Activated CD4-positive, alpha-beta T cell treated with anti-CD3 and anti-CD28 coated beads, Interleukin-2, amount 10 ng/mL, durations not matched to agents 7 days and 5 days (primary cell): ENCODE data around the gene SNIP1. TPM values are rescaled to one million over a fixed set of nuclear protein-coding genes. Genes with fewer than 3 reads are reported as not detected.
A peak's percentile ranks its signal among the peaks of the same experiment; 100 is the strongest.
"Not testable (repeated sequence)": the region's sequence is repeated elsewhere in the genome, so short reads cannot be mapped to it uniquely, and the experiment has no call there.

Source experiments
- CTCF ChIA-PET: fragments of 350-600 bp; sonication (Branson Sonifier 250); formaldehyde crosslinking; loops from one replicate; lab custom pipeline; 2021; ENCODE audit warnings: antibody characterized with exemption; lab: Charles Lee
- POLR2A ChIA-PET: fragments of 350-600 bp; sonication (Branson Sonifier 250); formaldehyde crosslinking; loops from one replicate; lab custom pipeline; 2021; ENCODE audit warnings: antibody characterized with exemption; lab: Charles Lee
- DNase-seq: peaks from one replicate; pipeline ENCODE4 v3.0.0-alpha.2; 2020
- H3K27ac Mint-ChIP-seq: one replicate; pipeline ENCODE4 v1.8.0; 2021; ENCODE audit warnings: mild to moderate bottlenecking, moderate library complexity, mixed read lengths
- H3K27me3 Mint-ChIP-seq: one replicate; pipeline ENCODE4 v1.8.0; 2021; ENCODE audit warnings: mixed read lengths
- H3K36me3 Mint-ChIP-seq: one replicate; pipeline ENCODE4 v1.8.0; 2021; ENCODE audit warnings: low read depth, mixed read lengths
- H3K4me1 Mint-ChIP-seq: one replicate; pipeline ENCODE4 v1.8.0; 2021; ENCODE audit warnings: mixed read lengths
- H3K4me3 Mint-ChIP-seq: one replicate; pipeline ENCODE4 v1.8.0; 2021; ENCODE audit warnings: mild to moderate bottlenecking, moderate library complexity, mixed read lengths
- H3K9me3 Mint-ChIP-seq: one replicate; pipeline ENCODE4 v1.8.0; 2021; ENCODE audit warnings: mixed read lengths
- total RNA-seq, 2 experiments: library from RNA; stranded (reverse); gene quantifications; one replicate each; pipeline ENCODE4 v1.2.3, GENCODE V29; 2021

Gene SNIP1
- total RNA-seq, 2 experiments from 2014 or later = 27.0 to 27.6 TPM

DNA sequence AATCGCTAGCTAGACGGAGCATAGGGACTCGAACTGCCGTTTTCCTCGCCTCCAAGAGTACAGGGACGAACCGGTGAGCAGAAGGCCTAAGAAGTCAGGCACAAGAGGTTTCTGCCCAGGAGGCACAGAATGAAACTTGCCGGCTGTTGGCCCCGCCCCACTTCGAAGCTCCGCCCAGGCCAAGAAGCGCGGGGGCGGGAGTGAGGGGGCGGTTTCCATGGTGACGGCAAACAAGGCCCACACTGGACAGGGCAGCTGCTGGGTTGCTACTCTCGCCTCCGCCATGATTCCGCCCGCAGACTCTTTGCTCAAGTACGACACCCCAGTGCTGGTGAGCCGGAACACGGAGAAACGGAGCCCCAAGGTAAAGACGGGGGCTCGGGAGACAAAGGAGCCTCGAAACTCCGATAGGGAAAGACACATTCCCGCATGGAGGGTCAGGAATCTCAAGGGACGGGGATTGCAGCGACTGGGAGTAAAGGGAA lies 2.7 kb upstream of the SNIP1 start, which contains the start of gene DNALI1:
Gene DNALI1, plus strand, starts transcription at position 229 of the 485 bp plus-strand sequence. Its CDS starts 55 bp downstream, at position 284.
- peaks cover 23% of the 10 kb centered on the region for H3K36me3 Mint-ChIP-seq
- H3K4me3 Mint-ChIP-seq = no peak within 1 kb of the TSS
- no peak within 1 kb of the TSS for H3K27ac Mint-ChIP-seq

DNA sequence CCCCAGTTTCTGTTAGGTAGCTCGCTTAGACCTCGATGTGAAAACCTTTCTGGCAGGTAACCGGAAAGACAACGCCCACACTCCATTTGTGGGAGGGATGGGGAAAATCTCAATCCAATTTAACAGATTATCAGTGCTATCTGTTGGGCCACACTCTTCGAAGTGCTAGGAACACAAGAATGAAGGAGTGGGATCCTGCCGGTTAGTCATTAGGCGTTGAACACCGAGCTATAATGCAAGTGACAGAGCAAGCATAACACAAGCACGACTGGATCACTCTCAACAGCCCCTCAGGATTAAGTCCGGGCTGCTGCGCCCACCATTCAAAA lies 531 bp downstream of the SNIP1 start:
- Mint-ChIP-seq H3K9me3 (peaks cover 3% of the 10 kb centered on the region), H3K36me3 (peaks cover 42% of the 10 kb centered on the region), H3K27me3 (no peaks in the 10 kb centered on the region), H3K27ac (peak overlapping the region; percentile 98), H3K4me3 (peak overlapping the region; percentile 97), H3K4me1 (peaks cover 64% of the 10 kb centered on the region)
- no peak for DNase-seq
- ChIA-PET CTCF (interaction anchor here (1.0 to 1.1 kb wide), 2 partner anchors 10 to 21 kb away, joined by 3 to 4 read pairs; no protein-coding TSS in a partner anchor), POLR2A (no interaction called here)

More for the DNA sequence above, 2.7 kb upstream of the SNIP1 start, which contains the start of gene DNALI1:
- POLR2A ChIA-PET = no interaction called here
- DNase-seq = peak; percentile 37
- CTCF ChIA-PET = interaction anchor here (0.6 to 1.5 kb wide), 2 partner anchors 54 to 133 kb away, joined by 3 to 6 read pairs; no protein-coding TSS in a partner anchor
- H3K27me3 Mint-ChIP-seq = no peaks in the 10 kb centered on the region
- H3K9me3 Mint-ChIP-seq = peaks cover 3% of the 10 kb centered on the region
- H3K4me1 Mint-ChIP-seq = peaks cover 51% of the 10 kb centered on the region

DNA sequence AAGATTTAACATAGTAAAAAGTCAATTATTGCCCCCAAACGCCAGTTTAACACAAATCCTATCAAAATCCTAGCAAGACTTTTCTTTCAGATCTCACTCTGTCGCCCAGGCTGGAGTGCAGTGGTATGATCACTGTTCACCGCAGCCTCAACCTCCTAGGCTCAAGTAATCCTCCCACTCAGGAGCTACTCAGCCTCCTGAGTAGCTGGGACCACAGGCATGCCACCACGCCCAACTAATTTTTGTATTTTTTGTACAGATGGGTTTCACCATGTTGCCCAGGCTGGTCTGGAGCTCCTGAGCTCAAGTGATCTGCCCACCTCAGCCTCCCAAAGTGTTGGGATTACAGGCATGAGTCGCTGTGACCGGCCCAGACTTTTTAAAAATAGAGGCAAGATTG lies 4.8 kb downstream of the SNIP1 start:
- CTCF ChIA-PET = interaction anchor here (0.7 to 2.9 kb wide), 6 partner anchors 11 to 83 kb away, joined by 3 to 9 read pairs (median 4); partner anchors contain the start of gene MEAF6

DNA sequence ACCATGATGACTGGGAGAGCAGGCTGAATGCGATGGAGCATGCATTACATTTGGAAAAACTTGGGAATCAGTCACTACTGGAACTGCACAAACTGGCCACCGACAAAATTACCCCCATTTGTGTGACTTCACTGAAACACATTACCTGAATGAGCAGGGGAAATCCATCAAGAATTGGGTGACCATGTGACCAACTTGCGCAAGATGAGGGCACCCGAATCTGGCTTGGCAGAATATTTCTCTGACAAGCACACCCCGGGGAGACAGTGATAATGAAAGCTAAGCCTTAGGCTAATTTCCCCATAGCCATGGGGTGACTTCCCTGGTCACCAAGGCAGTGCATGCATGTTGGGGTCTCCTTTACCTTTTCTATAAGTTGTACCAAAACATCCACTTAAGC lies 9.1 kb downstream of the SNIP1 start:
- Mint-ChIP-seq H3K36me3 (peaks cover 46% of the 10 kb centered on the region), H3K27me3 (no peaks in the 10 kb centered on the region), H3K4me3 (no peak overlapping the region), H3K9me3 (no peaks in the 10 kb centered on the region), H3K4me1 (peaks cover 10% of the 10 kb centered on the region), H3K27ac (no peak overlapping the region)
- DNase-seq = no peak
- CTCF ChIA-PET = interaction anchor here (0.6 kb wide), 1 partner anchor 128 kb away, joined by 3 read pairs; no protein-coding TSS in a partner anchor
- POLR2A ChIA-PET = interaction anchor here (0.7 kb wide), 1 partner anchor 58 kb away, joined by 4 read pairs; no protein-coding TSS in a partner anchor

More for the DNA sequence above, 4.8 kb downstream of the SNIP1 start:
- H3K27ac Mint-ChIP-seq = peak overlapping the region; percentile 52
- H3K36me3 Mint-ChIP-seq = peaks cover 55% of the 10 kb centered on the region
- no peak for DNase-seq
- peaks cover 44% of the 10 kb centered on the region for H3K4me1 Mint-ChIP-seq
- no peak overlapping the region for H3K4me3 Mint-ChIP-seq
- H3K27me3 Mint-ChIP-seq = no peaks in the 10 kb centered on the region
- no peaks in the 10 kb centered on the region for H3K9me3 Mint-ChIP-seq
- POLR2A ChIA-PET = interaction anchor here (0.6 kb wide), 1 partner anchor 35 kb away, joined by 3 read pairs; the partner anchor contains the start of gene MEAF6

DNA sequence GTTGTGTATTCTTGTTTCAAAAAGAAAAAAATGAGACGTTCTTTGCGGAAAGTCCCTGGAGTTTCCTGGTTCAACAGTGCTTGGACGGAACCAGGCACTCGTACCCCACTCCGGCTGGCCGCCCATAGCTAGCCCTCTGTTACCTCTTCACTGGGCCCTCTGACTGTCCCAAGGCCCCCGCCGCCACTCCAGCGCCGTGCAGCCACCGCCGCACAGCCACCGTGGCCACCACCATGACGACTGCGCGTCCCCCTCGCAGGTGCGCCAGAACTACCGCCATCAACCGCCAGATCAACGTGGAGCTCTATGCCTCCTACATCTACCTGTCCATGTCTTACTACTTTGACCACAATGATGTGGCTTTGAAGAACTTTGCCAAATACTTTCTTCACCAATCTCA lies 9.6 kb downstream of the SNIP1 start:
- Mint-ChIP-seq H3K4me1 (peaks cover 5% of the 10 kb centered on the region), H3K27ac (no peak overlapping the region), H3K9me3 (no peaks in the 10 kb centered on the region), H3K36me3 (peaks cover 44% of the 10 kb centered on the region), H3K27me3 (no peaks in the 10 kb centered on the region), H3K4me3 (no peak overlapping the region)
- CTCF ChIA-PET = interaction anchor here (0.6 kb wide), 1 partner anchor 128 kb away, joined by 3 read pairs; no protein-coding TSS in a partner anchor
- POLR2A ChIA-PET = no interaction called here
- DNase-seq = no peak

DNA sequence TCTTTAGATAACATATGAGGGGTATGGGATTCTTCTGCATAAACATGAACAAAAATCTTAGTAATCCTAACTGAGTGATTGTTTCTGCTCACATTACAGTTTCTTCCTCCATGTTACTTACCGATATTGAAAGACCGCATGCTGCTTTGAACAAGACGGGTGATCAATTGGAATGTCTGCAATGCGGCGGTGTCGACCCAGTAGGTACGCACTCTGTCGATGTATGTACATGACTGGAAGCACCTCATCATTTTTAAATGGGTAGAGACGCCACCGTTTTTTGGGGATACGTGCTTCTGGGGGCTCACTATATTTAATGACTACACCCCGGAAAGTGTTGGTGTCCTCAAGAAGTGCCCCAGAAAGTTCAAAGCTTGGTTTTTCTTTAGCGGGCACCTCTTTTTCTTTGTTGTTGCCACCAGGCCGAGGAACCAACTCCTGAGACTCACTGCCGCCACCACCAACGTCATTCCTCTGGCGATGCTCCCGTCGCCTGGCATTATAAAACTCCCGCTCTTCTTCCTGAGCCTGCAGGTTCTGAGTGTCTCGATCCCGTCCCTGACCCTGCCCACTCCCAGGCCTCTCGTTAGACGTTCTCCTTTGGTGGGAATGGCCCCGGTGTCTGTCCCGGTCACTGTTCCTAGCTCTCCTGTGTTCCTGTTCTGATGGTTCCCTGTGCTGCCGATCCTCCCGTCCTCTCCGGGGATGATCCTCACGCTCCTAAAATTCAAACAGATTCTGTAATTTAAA lies 13.9 kb downstream of the SNIP1 start:
- no peak for DNase-seq
- Mint-ChIP-seq H3K4me3 (no peak overlapping the region), H3K27ac (no peak overlapping the region), H3K36me3 (peaks cover 52% of the 10 kb centered on the region), H3K9me3 (no peaks in the 10 kb centered on the region), H3K4me1 (peaks cover 16% of the 10 kb centered on the region), H3K27me3 (no peaks in the 10 kb centered on the region)
- ChIA-PET POLR2A (no interaction called here), CTCF (interaction anchor here (1.5 kb wide), 1 partner anchor 26 kb away, joined by 3 read pairs; the partner anchor contains the start of gene MEAF6)

DNA sequence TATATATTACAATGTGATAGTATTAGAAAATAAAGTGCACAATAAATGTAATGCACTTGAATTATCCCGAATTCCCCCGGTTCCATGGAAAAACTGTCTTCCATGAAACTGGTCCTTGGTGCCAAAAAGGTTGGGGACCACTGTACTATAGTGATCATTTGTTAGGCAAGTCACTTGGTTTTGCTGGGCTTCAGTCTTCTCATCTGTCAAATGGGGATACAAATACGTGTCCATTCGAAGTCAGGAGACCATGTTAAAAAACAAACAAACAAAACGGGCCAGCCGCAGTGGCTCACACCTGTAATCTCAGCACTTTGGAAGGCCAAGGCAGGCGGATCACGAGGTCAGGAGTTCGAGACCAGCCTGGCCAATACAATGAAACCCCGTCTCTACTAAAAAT lies 14.9 kb downstream of the SNIP1 start:
- H3K27ac Mint-ChIP-seq, POLR2A ChIA-PET, H3K9me3 Mint-ChIP-seq, H3K27me3 Mint-ChIP-seq, H3K4me3 Mint-ChIP-seq, DNase-seq: not testable (repeated sequence)
- CTCF ChIA-PET = interaction anchor here (1.5 kb wide), 1 partner anchor 25 kb away, joined by 3 read pairs; the partner anchor contains the start of gene MEAF6
- H3K36me3 Mint-ChIP-seq = peaks cover 50% of the 10 kb centered on the region
- H3K4me1 Mint-ChIP-seq = peaks cover 18% of the 10 kb centered on the region

DNA sequence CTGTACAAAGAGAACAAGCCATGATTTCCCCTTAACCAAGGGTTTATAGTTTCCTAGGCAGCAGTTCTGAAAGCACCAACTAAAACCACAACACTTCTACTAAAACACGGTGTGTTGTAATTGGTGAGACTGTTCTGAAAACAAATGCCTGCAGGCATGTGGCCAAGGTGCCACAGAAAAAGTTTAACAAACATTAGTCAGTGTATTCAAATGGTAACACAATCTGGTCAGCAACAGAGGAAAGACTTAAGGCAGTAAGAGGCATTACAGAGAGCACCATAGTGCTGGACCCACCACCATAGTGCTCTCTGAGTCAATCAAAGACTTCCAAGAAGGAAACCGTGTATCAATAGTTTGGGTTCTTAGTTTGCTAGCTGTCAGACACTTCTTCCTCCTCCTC lies 16.7 kb downstream of the SNIP1 start:
- no peak for DNase-seq
- H3K4me3 Mint-ChIP-seq = no peak overlapping the region
- H3K27ac Mint-ChIP-seq = no peak overlapping the region
- no peaks in the 10 kb centered on the region for H3K27me3 Mint-ChIP-seq
- peaks cover 49% of the 10 kb centered on the region for H3K36me3 Mint-ChIP-seq
- peaks cover 18% of the 10 kb centered on the region for H3K4me1 Mint-ChIP-seq
- H3K9me3 Mint-ChIP-seq = no peaks in the 10 kb centered on the region
- ChIA-PET CTCF (interaction anchor here (0.8 to 1.7 kb wide), 3 partner anchors 12 to 162 kb away, joined by 3 to 6 read pairs (median 5); partner anchors contain the start of gene MEAF6), POLR2A (no interaction called here)

DNA sequence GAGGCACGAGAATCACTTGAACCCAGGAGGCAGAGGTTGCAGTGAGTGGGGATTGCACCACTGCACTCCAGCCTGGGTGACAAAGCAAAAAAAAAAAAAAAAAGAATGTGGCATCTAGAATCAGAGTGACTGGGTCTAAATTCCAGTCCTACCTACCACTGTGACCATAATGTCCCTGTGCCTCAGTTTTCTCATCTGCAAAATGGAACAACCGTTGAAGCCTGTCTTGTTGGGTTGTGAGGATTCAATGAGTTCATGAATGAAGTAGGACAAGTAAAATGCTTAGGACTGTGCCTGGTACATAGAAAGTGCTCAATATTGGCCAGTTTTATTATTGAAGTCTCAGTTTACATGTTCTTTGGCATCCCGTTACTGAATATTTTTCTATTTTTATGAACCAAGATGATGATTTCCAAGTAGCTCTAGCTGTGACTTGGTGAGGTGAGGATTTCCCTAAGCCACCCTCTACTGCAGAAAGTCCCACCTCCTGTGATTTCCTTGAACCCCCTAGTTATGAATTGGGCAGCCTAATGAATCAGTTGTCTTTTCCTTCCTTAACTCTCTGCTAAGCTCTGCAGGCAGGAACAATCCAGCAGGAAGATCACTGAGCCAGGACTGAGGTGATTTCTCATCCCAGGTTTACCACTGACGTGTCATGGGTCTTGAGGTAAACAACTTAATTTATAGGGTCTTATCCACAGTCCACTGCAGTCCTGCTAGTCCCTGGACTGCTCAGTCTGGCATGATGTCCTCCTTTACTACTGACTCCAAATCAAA lies 20.6 kb downstream of the SNIP1 start:
- no peak overlapping the region for H3K27ac Mint-ChIP-seq
- peaks cover 32% of the 10 kb centered on the region for H3K36me3 Mint-ChIP-seq
- no peak for DNase-seq
- no peaks in the 10 kb centered on the region for H3K27me3 Mint-ChIP-seq
- CTCF ChIA-PET = interaction anchor here (1.2 to 1.6 kb wide), 3 partner anchors 19 to 48 kb away, joined by 3 to 6 read pairs (median 4); partner anchors contain the start of gene MEAF6
- no peak overlapping the region for H3K4me3 Mint-ChIP-seq
- peaks cover 18% of the 10 kb centered on the region for H3K4me1 Mint-ChIP-seq
- no peaks in the 10 kb centered on the region for H3K9me3 Mint-ChIP-seq
- POLR2A ChIA-PET = interaction anchor here (0.5 to 0.6 kb wide), 2 partner anchors 10 to 1322 kb away, joined by 3 to 6 read pairs; no protein-coding TSS in a partner anchor

DNA sequence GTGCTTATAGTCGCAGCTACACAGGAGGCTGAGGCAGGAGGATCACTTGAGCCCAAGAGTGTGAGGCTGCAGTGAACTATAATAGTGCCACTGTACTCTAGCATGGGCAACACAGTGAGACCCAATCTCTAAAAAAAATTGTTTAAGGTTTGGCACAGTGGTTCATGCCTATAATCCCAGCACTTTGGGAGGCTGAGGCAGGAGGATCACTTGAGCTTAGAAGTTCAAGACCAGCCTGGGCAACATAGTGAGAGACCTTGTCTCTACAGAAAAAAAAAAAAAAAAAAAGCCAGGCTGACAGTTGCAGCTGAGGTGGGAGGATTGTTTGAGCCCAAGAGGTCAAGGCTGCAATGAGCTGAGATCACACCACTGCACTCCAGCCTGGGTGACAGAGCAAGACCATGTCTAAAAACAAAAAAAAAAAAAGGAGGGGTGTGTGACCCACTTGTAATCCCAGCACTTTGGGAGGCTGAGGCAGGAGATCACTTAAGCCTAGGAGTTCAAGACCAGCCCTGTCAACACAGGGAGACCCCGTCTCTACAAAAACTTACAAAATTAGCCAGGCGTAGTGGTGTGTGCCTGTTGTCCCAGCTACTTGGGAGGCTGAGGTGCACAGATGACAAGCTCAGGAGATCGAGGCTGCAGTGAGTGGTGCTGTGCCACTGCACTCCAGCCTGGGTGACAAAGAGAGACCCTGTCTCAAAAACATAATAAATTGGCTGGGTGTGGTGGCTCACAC lies 21.5 kb downstream of the SNIP1 start:
- ChIA-PET POLR2A (interaction anchor here (0.6 kb wide), 1 partner anchor 1653 kb away, joined by 5 read pairs; no protein-coding TSS in a partner anchor), CTCF (interaction anchor here (1.5 to 1.6 kb wide), 2 partner anchors 18 to 47 kb away, joined by 3 to 6 read pairs; partner anchors contain the start of gene MEAF6)
- H3K4me3 Mint-ChIP-seq, H3K27ac Mint-ChIP-seq, H3K9me3 Mint-ChIP-seq, H3K27me3 Mint-ChIP-seq, DNase-seq: not testable (repeated sequence)
- Mint-ChIP-seq H3K4me1 (peaks cover 13% of the 10 kb centered on the region), H3K36me3 (peaks cover 24% of the 10 kb centered on the region)

DNA sequence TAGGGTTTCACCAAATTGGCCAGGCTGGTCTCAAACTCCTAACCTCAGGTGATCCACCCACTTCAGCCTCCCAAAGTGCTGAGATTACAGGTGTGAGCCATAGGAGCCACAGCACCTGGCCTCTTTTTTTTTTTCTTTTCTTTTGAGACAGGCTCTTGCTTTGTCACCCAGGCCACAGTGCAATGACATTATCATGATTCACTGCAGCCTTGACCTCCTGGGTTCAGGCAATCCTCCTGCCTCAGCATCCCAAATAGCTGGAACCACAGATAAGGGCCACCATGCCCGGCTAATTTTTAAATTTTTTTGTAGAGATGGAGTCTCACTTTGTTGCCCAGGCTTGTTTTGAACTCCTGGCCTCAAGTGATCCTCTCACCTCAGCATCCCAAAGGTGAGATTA lies 24.2 kb downstream of the SNIP1 start:
- H3K27me3 Mint-ChIP-seq, H3K9me3 Mint-ChIP-seq, CTCF ChIA-PET, POLR2A ChIA-PET, H3K27ac Mint-ChIP-seq, H3K36me3 Mint-ChIP-seq, DNase-seq, H3K4me3 Mint-ChIP-seq, H3K4me1 Mint-ChIP-seq: not testable (repeated sequence)
